ENCODE measurements around the gene TFEB.

Gene TFEB

GRCh38 chr6:41732591-41733359 is 2.6 kb downstream of the TFEB start:
- no peak overlapping the region for H3K4me3 ChIP-seq (replicated peaks; ENCODE audit: insufficient read depth, low read length)

GRCh38 chr6:41732149-41732548 is 3.3 kb downstream of the TFEB start:
- TF ChIP-seq POLR2AphosphoS5 (IDR thresholded peaks at IDR 0.05; ENCODE audit: low read depth) = no peak
- no peak for TF ChIP-seq CTCF (IDR thresholded peaks at IDR 0.05; ENCODE audit: insufficient read depth, low read length)
- no peak for TF ChIP-seq SPI1 (IDR thresholded peaks at IDR 0.05; ENCODE audit: borderline replicate concordance, low read depth)
- Histone ChIP-seq H3K27ac (replicated peaks) (no peak overlapping the region), H3K4me3 (replicated peaks; ENCODE audit: insufficient read depth, low read length) (no peak overlapping the region), H3K27me3 (ENCODE audit: insufficient read depth, poor library complexity, severe bottlenecking) (no peaks in the 10 kb centered on the region)
- no peak for DNase-seq (ENCODE audit: low read depth in 1 of 2, low spot score in 1 of 2)

More at GRCh38 chr6:41732591-41733359, 2.6 kb downstream of the TFEB start:
- TF ChIP-seq CTCF (IDR thresholded peaks at IDR 0.05; ENCODE audit: insufficient read depth, low read length) (no peak), GABPA (IDR thresholded peaks at IDR 0.05; ENCODE audit: low read depth) (no peak), SPI1 (IDR thresholded peaks at IDR 0.05; ENCODE audit: borderline replicate concordance, low read depth) (no peak), REST (IDR thresholded peaks at IDR 0.05; ENCODE audit: insufficient replicate concordance, low read depth) (no peak), POLR2AphosphoS5 (IDR thresholded peaks at IDR 0.05; ENCODE audit: low read depth) (no peak)
- DNase-seq (ENCODE audit: low read depth in 1 of 2, low spot score in 1 of 2) = no peak
- Histone ChIP-seq H3K27me3 (ENCODE audit: insufficient read depth, poor library complexity, severe bottlenecking) (no peaks in the 10 kb centered on the region), H3K27ac (replicated peaks) (no peak overlapping the region)

GRCh38 chr6:41731561-41732086 is 3.8 kb downstream of the TFEB start:
- Histone ChIP-seq H3K27me3 (ENCODE audit: insufficient read depth, poor library complexity, severe bottlenecking) (no peaks in the 10 kb centered on the region), H3K4me3 (replicated peaks; ENCODE audit: insufficient read depth, low read length) (no peak overlapping the region), H3K27ac (replicated peaks) (no peak overlapping the region)
- no peak for DNase-seq (ENCODE audit: low read depth in 1 of 2, low spot score in 1 of 2)
- TF ChIP-seq GABPA (IDR thresholded peaks at IDR 0.05; ENCODE audit: low read depth) (no peak), POLR2AphosphoS5 (IDR thresholded peaks at IDR 0.05; ENCODE audit: low read depth) (no peak), REST (IDR thresholded peaks at IDR 0.05; ENCODE audit: insufficient replicate concordance, low read depth) (no peak), SPI1 (IDR thresholded peaks at IDR 0.05; ENCODE audit: borderline replicate concordance, low read depth) (no peak), CTCF (IDR thresholded peaks at IDR 0.05; ENCODE audit: insufficient read depth, low read length) (no peak)
